Activated CD8-positive, alpha-beta memory T cell treated with anti-CD3 and anti-CD28 coated beads for 1 hour (primary cell): Measurements from ENCODE around the gene AUTS2.

Experiments used
- DNase-seq, 2 donors: peaks; one replicate each; pipeline ENCODE4 v3.0.0-alpha.2; 2020; ENCODE audit warnings: low read depth in 1 of 2; ENCODE audit errors: extremely low read depth in 1 of 2

The AUTS2 gene

GRCh38 chr7:70044064-70044463, 445.8 kb downstream of the AUTS2 start:
- no peak for DNase-seq

- DNase-seq: no peak
Measured at GRCh38 chr7:70044525-70044924, 446.2 kb downstream of the AUTS2 start.

- DNase-seq: no peak
Measured at GRCh38 chr7:70044981-70045380, 446.7 kb downstream of the AUTS2 start.

- DNase-seq: no peak
Measured at GRCh38 chr7:70047384-70047783, 449.1 kb downstream of the AUTS2 start.

DNA sequence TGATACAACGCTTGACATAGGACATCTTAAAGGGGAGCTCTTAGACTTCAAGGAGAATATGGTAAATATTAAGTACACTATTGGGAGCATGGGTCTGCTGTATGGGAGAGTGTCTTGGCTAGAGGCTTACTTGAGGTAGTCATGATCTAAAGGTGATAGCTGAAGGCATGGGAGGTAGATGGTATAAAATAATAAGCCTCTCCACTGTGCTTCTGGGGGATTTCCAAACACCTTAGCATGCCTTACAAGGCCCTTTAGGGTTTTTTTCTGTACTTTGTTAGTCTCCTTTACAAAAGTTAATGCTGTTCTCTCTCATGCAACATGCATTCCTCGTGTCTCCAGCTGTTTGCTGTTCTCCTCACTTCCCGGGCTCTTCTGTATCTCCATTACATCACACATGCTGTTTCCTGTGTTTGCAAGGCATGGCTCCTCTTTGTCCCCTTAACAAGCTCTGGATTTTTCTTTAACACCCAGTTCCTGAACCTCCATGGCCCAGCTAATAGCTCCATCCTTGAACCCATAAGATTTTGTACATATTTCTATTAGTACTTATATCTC, 449.7 kb downstream of the AUTS2 start:
- no peak for DNase-seq

DNA sequence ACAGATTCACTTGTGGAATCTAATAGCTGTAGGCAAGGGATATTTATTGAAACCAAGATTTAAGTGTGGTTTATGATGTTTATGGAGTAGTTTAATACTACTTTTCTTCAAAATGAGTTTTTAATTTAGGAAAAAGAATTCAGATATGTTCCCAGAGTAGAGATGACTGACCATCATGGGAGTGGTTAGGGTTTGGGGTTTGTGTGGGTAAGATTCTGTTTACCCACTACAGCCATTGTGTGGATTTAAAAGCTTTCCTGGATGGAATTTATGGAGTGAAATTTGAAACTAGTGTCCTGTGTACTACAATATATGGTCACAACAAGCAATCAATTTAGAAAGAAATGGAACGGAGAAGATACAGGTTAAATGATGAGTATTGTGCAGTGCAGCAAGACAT, 453.5 kb downstream of the AUTS2 start:
- no peak for DNase-seq

DNA sequence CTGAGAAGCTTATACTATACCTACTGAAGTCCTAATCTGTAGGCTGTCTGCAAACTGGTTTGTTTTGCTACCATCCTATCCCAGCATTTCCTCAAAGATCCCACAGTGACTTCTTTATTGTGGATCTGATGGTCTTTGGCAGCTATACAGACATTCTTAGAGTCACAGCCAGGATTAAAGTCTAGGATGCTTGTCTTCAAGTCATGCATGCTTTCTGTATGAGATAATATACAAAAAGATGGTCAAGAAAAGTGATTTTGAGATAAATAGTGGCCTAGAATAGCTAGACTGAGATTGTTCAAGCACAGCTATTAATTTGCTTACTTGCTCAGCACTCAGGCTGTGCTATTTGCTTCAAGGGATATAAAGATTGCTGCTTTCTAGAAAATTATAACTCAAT, 454.4 kb downstream of the AUTS2 start:
- no peak for DNase-seq

- DNase-seq: no peak
Measured at GRCh38 chr7:70053421-70053820, 455.1 kb downstream of the AUTS2 start.

GRCh38 chr7:70053989-70054388, 455.7 kb downstream of the AUTS2 start:
- DNase-seq: no peak

DNA sequence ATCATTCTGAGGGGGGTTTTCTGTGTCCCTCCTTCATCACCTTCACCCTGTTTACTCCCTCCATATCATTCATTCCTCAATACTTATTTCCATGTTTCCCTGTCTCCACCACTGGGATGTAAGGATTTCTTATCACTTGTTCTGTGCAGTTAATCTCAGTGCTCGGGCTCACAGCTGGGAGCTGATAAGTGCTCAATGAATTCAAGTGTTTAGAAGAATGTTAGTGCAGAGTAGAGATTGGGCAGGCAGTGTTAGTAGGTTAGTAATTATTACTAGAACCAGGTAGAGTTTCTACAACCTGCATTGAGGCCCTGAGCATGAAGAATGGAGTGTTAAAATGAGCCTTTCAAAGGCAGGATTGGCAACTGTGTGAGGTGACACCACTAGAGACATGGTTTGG, 458.1 kb downstream of the AUTS2 start:
- DNase-seq: no peak

- DNase-seq: no peak
Measured at GRCh38 chr7:70060298-70061068, 462.2 kb downstream of the AUTS2 start.

GRCh38 chr7:70063371-70063770, 465.1 kb downstream of the AUTS2 start:
- no peak for DNase-seq

- DNase-seq: no peak
Measured at GRCh38 chr7:70063927-70064326, 465.7 kb downstream of the AUTS2 start.

- DNase-seq: no peak
Measured at GRCh38 chr7:70066844-70067243, 468.6 kb downstream of the AUTS2 start.

GRCh38 chr7:70068531-70068930, 470.3 kb downstream of the AUTS2 start:
- no peak for DNase-seq

GRCh38 chr7:70069977-70070376, 471.7 kb downstream of the AUTS2 start:
- no peak for DNase-seq

DNA sequence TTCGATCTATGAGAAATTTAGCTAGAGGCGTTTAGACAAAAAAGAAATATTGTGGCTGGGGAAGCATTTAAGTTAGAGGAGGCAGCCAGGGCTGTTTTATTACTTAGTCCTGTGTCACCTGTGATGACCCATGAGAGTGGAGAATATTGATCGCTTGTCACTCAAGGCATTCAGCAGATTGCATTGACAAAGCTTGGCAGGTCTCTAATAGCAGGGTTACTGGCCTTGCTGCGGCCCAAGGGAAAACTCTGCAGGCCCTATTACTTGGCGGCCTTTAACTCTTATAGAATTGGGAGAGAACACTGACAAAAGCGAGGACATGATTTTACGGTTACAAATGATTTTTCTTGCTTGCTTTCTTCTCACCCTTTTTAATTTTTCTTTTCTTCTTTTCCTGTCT, 473.5 kb downstream of the AUTS2 start:
- no peak for DNase-seq

- DNase-seq: no peak
Measured at GRCh38 chr7:70072220-70072619, 473.9 kb downstream of the AUTS2 start.

DNA sequence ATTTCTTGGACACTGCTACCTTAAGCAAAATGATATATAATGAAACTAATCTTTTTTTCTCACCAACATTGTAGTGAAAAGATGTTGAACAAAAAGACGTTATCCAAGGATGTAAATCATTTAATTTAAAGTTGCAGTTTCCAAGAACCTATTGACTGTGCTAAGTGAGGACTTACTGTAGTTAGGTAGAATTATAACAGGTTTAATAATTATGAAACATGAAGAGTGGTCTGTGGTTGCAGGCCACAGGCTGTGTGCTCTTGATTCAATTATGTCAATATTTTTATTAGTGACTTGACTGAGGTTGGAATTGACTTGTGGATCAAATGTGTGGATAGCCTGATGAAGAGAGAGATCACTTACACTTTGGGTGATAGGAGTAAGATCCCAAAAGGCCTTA, 478.1 kb downstream of the AUTS2 start:
- DNase-seq: no peak

DNA sequence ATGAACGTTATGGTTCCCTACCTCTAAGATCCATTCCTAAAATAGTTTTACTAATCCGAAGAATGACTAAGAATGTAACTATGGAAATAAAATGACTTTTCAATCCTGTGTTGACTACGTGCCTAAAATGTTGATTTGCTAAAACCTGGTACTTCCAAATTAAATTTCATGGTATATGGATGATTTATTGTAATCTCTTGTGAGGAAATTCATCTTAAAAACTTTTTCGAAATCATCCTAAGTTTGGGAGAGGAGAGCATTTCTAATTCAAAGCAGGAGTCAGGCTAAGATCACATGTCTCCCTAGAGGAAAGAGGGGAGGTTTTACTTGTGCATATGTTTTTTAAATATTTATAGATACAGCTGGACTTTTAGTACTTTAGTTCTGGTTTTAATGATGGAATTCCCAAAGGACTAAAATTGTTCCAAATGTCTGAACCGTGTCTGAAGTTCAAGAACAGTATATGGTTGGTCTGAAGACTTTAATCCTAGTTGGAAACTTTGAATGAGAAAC, 483.9 kb downstream of the AUTS2 start:
- DNase-seq: no peak

GRCh38 chr7:70091362-70091761, 493.1 kb downstream of the AUTS2 start:
- DNase-seq: no peak

- no peak for DNase-seq
Measured at GRCh38 chr7:70092314-70093204, 494.3 kb downstream of the AUTS2 start.
